Panc1 (cell line): ENCODE data around the gene ATP7B.

ENCODE experiments used
- CTCF ChIP-seq: fragments of 450-650 bp; IDR thresholded peaks from 2 replicates; pipeline ENCODE4 v1.5.1; 2017; ENCODE audit warnings: mild to moderate bottlenecking
- POLR2AphosphoS5 ChIP-seq: IDR thresholded peaks from 2 replicates; pipeline ENCODE4 v1.6.1; 2012; ENCODE audit warnings: mild to moderate bottlenecking, low read depth, low read length, moderate library complexity
- REST ChIP-seq, 2 experiments: IDR thresholded peaks; 2 replicates each; pipeline ENCODE4 v1.6.1; 2011 to 2012; ENCODE audit warnings: low read depth in 2 of 2, control low read depth in 1 of 2, low read length in 1 of 2, mild to moderate bottlenecking in 1 of 2, moderate library complexity in 1 of 2; ENCODE audit not compliant: insufficient read depth in 1 of 2
- SIN3A ChIP-seq: IDR thresholded peaks from 2 replicates; pipeline ENCODE4 v1.6.1; 2012; ENCODE audit warnings: low read depth, mild to moderate bottlenecking, low read length, moderate library complexity, borderline replicate concordance; ENCODE audit not compliant: insufficient read depth
- TCF7L2 ChIP-seq: IDR thresholded peaks from 2 replicates; pipeline ENCODE4 v1.6.1; 2011; ENCODE audit warnings: mild to moderate bottlenecking, low read depth, low read length, inconsistent platforms

- TF ChIP-seq CTCF (no peak), POLR2AphosphoS5 (no peak), REST (IDR thresholded peaks at IDR 0.05; ENCODE audit: insufficient read depth in 1 of 2, low read depth in 2 of 2, low read length in 1 of 2) (no peak), TCF7L2 (no peak), SIN3A (no peak)
Measured at GRCh38 chr13:51926528-51926885, 84.7 kb downstream of the ATP7B start.
